HEK293 (cell line): ENCODE measurements around the gene TLR9.

ENCODE experiments used
- CTCF ChIA-PET: fragments of 350-600 bp; formaldehyde crosslinking; extraction: SDS; loops from one replicate; lab custom pipeline; 2021; ENCODE audit warnings: antibody characterized with exemption; lab: Yijun Ruan, JAX
- POLR2A ChIA-PET: fragments of 300-600 bp; formaldehyde crosslinking; extraction: SDS; loops from one replicate; lab custom pipeline; 2020; ENCODE audit warnings: antibody characterized with exemption, inconsistent platforms; lab: Yijun Ruan, JAX
- H3K27ac ChIP-seq: fragments of 200-500 bp; sonication (Bioruptor generic); 2 replicates; pipeline ENCODE4 v1.5.1; 2014; ENCODE audit warnings: low read depth, low read length, control low read depth, inconsistent platforms; ENCODE audit errors: extremely low read depth
- H3K36me3 ChIP-seq, 2 experiments: fragments of 200-500 bp in 1 of 2; sonication (Bioruptor generic) in 1 of 2; 1 replicate in 1 of 2; 2 replicates in 1 of 2; pipeline ENCODE4 v1.5.1; 2014 to 2017; ENCODE audit warnings: inconsistent platforms in 2 of 2, low read length in 2 of 2; ENCODE audit not compliant: control insufficient read depth in 2 of 2, insufficient read depth in 1 of 2
- H3K4me1 ChIP-seq: fragments of 200-500 bp; sonication (Bioruptor generic); 2 replicates; pipeline ENCODE4 v1.5.1; 2014; ENCODE audit warnings: mild to moderate bottlenecking, low read length, inconsistent platforms; ENCODE audit not compliant: control insufficient read depth, insufficient read depth
- H3K4me3 ChIP-seq: 2 replicates; pipeline ENCODE4 v1.5.1; 2011; ENCODE audit warnings: low read depth, mild to moderate bottlenecking, control low read depth, low read length, moderate library complexity
- H3K9me3 ChIP-seq: fragments of 200-500 bp; sonication (Bioruptor generic); 2 replicates; pipeline ENCODE4 v1.5.1; 2014; ENCODE audit warnings: low read depth, low read length, inconsistent platforms; ENCODE audit not compliant: control insufficient read depth, insufficient read depth
- BCL11B ChIP-seq: fragments of 450-650 bp; formaldehyde crosslinking; IDR thresholded peaks from 2 replicates; pipeline ENCODE4 v1.5.1; 2016; ENCODE audit warnings: low read depth, missing biosample characterization, missing genetic modification characterization
- KLF1 ChIP-seq: fragments of 450-650 bp; formaldehyde crosslinking; IDR thresholded peaks from 2 replicates; pipeline ENCODE4 v1.5.1; 2016; ENCODE audit warnings: missing biosample characterization, missing genetic modification characterization
- RBAK ChIP-seq: fragments of 450-650 bp; formaldehyde crosslinking; IDR thresholded peaks from 2 replicates; pipeline ENCODE4 v1.5.1; 2016; ENCODE audit warnings: missing biosample characterization, missing genetic modification characterization
- YY2 ChIP-seq: fragments of 450-650 bp; formaldehyde crosslinking; IDR thresholded peaks from 2 replicates; pipeline ENCODE4 v1.5.1; 2016; ENCODE audit warnings: missing biosample characterization, missing genetic modification characterization
- ZBTB17 ChIP-seq: fragments of 450-650 bp; formaldehyde crosslinking; IDR thresholded peaks from 2 replicates; pipeline ENCODE4 v1.5.1; 2016; ENCODE audit warnings: missing biosample characterization, missing genetic modification characterization
- ZNF16 ChIP-seq: fragments of 450-650 bp; formaldehyde crosslinking; IDR thresholded peaks from 2 replicates; pipeline ENCODE4 v1.5.1; 2016; ENCODE audit warnings: low read depth, missing biosample characterization, missing genetic modification characterization
- ZNF214 ChIP-seq: fragments of 450-650 bp; formaldehyde crosslinking; IDR thresholded peaks from 2 replicates; pipeline ENCODE4 v1.5.1; 2017; ENCODE audit warnings: missing biosample characterization, mild to moderate bottlenecking, missing genetic modification characterization, borderline replicate concordance
- ZNF221 ChIP-seq: fragments of 450-650 bp; formaldehyde crosslinking; IDR thresholded peaks from 2 replicates; pipeline ENCODE4 v1.5.1; 2017; ENCODE audit warnings: missing biosample characterization, missing genetic modification characterization, borderline replicate concordance
- ZNF23 ChIP-seq: fragments of 450-650 bp; formaldehyde crosslinking; IDR thresholded peaks from 2 replicates; pipeline ENCODE4 v1.5.1; 2016; ENCODE audit warnings: missing biosample characterization, missing genetic modification characterization, borderline replicate concordance
- ZNF248 ChIP-seq: fragments of 450-650 bp; formaldehyde crosslinking; IDR thresholded peaks from 2 replicates; pipeline ENCODE4 v1.5.1; 2017; ENCODE audit warnings: missing biosample characterization, missing genetic modification characterization
- ZNF311 ChIP-seq: fragments of 450-650 bp; formaldehyde crosslinking; IDR thresholded peaks from 2 replicates; pipeline ENCODE4 v1.5.1; 2017; ENCODE audit warnings: missing biosample characterization, missing genetic modification characterization, borderline replicate concordance
- ZNF341 ChIP-seq: fragments of 450-650 bp; formaldehyde crosslinking; IDR thresholded peaks from 2 replicates; pipeline ENCODE4; 2016; ENCODE audit warnings: low read depth, missing biosample characterization, missing genetic modification characterization
- ZNF433 ChIP-seq: fragments of 450-650 bp; formaldehyde crosslinking; IDR thresholded peaks from 2 replicates; pipeline ENCODE4 v1.5.1; 2016; ENCODE audit warnings: missing biosample characterization, missing genetic modification characterization, low read depth
- ZNF555 ChIP-seq: fragments of 450-650 bp; formaldehyde crosslinking; conservative IDR thresholded peaks from 2 replicates; pipeline ENCODE4 v1.5.1; 2017; ENCODE audit warnings: missing biosample characterization, mild to moderate bottlenecking, missing genetic modification characterization, inconsistent platforms
- ZNF610 ChIP-seq: fragments of 450-650 bp; formaldehyde crosslinking; IDR thresholded peaks from 2 replicates; pipeline ENCODE4 v1.5.1; 2016; ENCODE audit warnings: missing biosample characterization, missing genetic modification characterization, borderline replicate concordance
- ZNF626 ChIP-seq: fragments of 450-650 bp; sonication (Bioruptor Pico); formaldehyde crosslinking; IDR thresholded peaks from 2 replicates; pipeline ENCODE4 v1.5.1; 2018; ENCODE audit warnings: missing biosample characterization, missing genetic modification characterization, inconsistent platforms
- ZNF629 ChIP-seq: fragments of 450-650 bp; formaldehyde crosslinking; IDR thresholded peaks from 2 replicates; pipeline ENCODE4 v1.5.1; 2017; ENCODE audit warnings: missing biosample characterization, missing genetic modification characterization
- ZNF670 ChIP-seq: fragments of 450-650 bp; formaldehyde crosslinking; IDR thresholded peaks from 2 replicates; pipeline ENCODE4 v1.5.1; 2016; ENCODE audit warnings: missing biosample characterization, missing genetic modification characterization, low read depth
- ZNF677 ChIP-seq: fragments of 450-650 bp; IDR thresholded peaks from 2 replicates; pipeline ENCODE4 v1.5.0; 2018; ENCODE audit warnings: missing biosample characterization, mild to moderate bottlenecking, missing genetic modification characterization, moderate library complexity
- ZNF701 ChIP-seq: fragments of 450-650 bp; formaldehyde crosslinking; IDR thresholded peaks from 2 replicates; pipeline ENCODE4 v1.5.1; 2016; ENCODE audit warnings: missing biosample characterization, missing genetic modification characterization
- ZNF830 ChIP-seq: fragments of 450-650 bp; IDR thresholded peaks from 2 replicates; pipeline ENCODE4 v1.5.0; 2018; ENCODE audit warnings: missing biosample characterization, missing genetic modification characterization, low read depth, mild to moderate bottlenecking, moderate library complexity
- ZSCAN30 ChIP-seq: fragments of 450-650 bp; IDR thresholded peaks from 2 replicates; pipeline ENCODE4 v1.5.1; 2018; ENCODE audit warnings: missing biosample characterization, mild to moderate bottlenecking, missing genetic modification characterization, moderate library complexity
- TF ChIP-seq, protein P1 (sequence below): fragments of 450-650 bp; formaldehyde crosslinking; IDR thresholded peaks from 2 replicates; pipeline ENCODE4 v1.5.1; 2017; ENCODE audit warnings: missing biosample characterization, missing genetic modification characterization
- TF ChIP-seq, protein P2 (sequence below): fragments of 450-650 bp; IDR thresholded peaks from 2 replicates; pipeline ENCODE4 v1.5.1; 2018; ENCODE audit warnings: missing biosample characterization, mild to moderate bottlenecking, missing genetic modification characterization
- TF ChIP-seq, protein P3 (sequence below): fragments of 450-650 bp; formaldehyde crosslinking; IDR thresholded peaks from 2 replicates; pipeline ENCODE4 v1.5.1; 2016; ENCODE audit warnings: missing biosample characterization, missing genetic modification characterization
- TF ChIP-seq, protein P4 (sequence below): fragments of 450-650 bp; formaldehyde crosslinking; IDR thresholded peaks from 2 replicates; pipeline ENCODE4 v1.5.1; 2016; ENCODE audit warnings: missing biosample characterization, missing genetic modification characterization
- TF ChIP-seq, protein P5 (sequence below): fragments of 450-650 bp; formaldehyde crosslinking; IDR thresholded peaks from 2 replicates; pipeline ENCODE4 v1.5.1; 2017; ENCODE audit warnings: missing biosample characterization, missing genetic modification characterization
- TF ChIP-seq, protein P6 (sequence below): fragments of 450-650 bp; formaldehyde crosslinking; IDR thresholded peaks from 2 replicates; pipeline ENCODE4 v1.5.1; 2016; ENCODE audit warnings: missing biosample characterization, missing genetic modification characterization

Gene TLR9

DNA sequence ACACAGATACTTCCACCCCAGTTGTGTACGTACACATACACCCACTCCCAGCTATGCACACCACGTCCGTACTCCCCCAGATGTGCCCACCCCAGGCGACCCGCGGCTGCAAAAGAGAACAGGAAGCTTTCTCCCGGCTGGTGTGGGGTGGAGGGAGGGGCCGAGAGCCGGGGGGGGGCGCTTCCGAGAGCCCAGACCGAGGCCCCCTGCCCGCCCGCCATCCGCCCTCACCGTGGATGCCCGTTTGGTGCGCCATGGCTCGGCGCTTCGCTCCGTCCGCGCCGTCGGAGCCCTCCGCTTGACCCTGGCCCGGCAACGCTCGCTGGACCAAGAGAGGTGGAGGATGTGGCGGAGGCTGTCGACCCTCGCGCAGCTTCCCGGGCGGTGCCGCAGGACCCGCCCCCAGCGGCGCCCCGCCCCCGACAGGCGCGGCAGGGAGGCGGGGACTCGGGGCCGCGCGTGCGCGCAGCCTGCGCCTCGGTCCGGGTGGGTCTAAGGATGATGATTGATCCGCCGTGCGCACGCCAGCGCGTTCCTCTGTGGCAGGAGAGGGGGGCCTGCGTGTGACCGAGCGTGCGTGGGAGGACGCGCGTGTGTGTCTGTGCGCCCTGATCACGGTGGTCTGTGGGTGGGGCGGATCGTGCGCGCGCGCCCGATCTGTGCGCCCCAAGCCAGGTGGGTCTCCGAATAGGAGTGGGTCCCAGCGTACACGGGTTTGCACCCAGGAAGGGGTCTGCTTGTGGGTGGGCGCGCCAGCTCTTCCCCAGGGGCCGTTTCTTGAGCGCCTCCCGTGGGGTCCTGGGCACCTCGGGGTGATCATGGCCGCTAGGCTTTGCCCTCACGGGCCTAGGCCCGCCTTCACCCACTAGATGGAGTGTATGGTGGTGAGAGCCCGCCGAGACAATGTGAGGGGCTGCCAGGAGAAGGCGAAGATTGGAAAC is 13.6 kb upstream of the TLR9 start, which contains the start of gene TWF2:
Gene TWF2, minus strand, starts transcription at position 398 of the 941 bp plus-strand sequence. Its CDS starts 142 bp downstream, at position 256.
- Histone ChIP-seq H3K9me3 (no peaks in the 10 kb centered on the region), H3K4me1 (no peaks in the 10 kb centered on the region), H3K4me3 (peak within 1 kb of the TSS; percentile 95), H3K27ac (peak within 1 kb of the TSS; percentile 73; the same call in 1 of the 2 replicates), H3K36me3 (peaks cover 0 to 12% of the 10 kb centered on the region in 2 experiments; a peak in 1 of 3 replicates)
- POLR2A ChIA-PET, result interaction anchor here (0.5 to 2.6 kb wide), 6 partner anchors 8 to 288 kb away, joined by 3 to 14 read pairs (median 4); partner anchors contain the start of gene WDR82
- CTCF ChIA-PET, result interaction anchor here (1.1 to 1.6 kb wide), 5 partner anchors 10 to 100 kb away, joined by 3 to 6 read pairs (median 5); no protein-coding TSS in a partner anchor
- no peak for TF ChIP-seq ZNF23 (tag by site-specific recombination)
- TF ChIP-seq, protein P1, sequence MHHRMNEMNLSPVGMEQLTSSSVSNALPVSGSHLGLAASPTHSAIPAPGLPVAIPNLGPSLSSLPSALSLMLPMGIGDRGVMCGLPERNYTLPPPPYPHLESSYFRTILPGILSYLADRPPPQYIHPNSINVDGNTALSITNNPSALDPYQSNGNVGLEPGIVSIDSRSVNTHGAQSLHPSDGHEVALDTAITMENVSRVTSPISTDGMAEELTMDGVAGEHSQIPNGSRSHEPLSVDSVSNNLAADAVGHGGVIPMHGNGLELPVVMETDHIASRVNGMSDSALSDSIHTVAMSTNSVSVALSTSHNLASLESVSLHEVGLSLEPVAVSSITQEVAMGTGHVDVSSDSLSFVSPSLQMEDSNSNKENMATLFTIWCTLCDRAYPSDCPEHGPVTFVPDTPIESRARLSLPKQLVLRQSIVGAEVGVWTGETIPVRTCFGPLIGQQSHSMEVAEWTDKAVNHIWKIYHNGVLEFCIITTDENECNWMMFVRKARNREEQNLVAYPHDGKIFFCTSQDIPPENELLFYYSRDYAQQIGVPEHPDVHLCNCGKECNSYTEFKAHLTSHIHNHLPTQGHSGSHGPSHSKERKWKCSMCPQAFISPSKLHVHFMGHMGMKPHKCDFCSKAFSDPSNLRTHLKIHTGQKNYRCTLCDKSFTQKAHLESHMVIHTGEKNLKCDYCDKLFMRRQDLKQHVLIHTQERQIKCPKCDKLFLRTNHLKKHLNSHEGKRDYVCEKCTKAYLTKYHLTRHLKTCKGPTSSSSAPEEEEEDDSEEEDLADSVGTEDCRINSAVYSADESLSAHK (tag by site-specific recombination), result no peak; the same call in 1 of the 2 replicates
- no peak for TF ChIP-seq ZNF626
- TF ChIP-seq ZBTB17 (tag by site-specific recombination), result no peak
- no peak for TF ChIP-seq ZNF830 (tag by site-specific recombination)
- no peak for TF ChIP-seq BCL11B (tag by site-specific recombination)
- TF ChIP-seq, protein P2, sequence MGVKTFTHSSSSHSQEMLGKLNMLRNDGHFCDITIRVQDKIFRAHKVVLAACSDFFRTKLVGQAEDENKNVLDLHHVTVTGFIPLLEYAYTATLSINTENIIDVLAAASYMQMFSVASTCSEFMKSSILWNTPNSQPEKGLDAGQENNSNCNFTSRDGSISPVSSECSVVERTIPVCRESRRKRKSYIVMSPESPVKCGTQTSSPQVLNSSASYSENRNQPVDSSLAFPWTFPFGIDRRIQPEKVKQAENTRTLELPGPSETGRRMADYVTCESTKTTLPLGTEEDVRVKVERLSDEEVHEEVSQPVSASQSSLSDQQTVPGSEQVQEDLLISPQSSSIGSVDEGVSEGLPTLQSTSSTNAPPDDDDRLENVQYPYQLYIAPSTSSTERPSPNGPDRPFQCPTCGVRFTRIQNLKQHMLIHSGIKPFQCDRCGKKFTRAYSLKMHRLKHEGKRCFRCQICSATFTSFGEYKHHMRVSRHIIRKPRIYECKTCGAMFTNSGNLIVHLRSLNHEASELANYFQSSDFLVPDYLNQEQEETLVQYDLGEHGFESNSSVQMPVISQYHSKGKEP (tag by site-specific recombination), result no peak
- TF ChIP-seq, protein P3, sequence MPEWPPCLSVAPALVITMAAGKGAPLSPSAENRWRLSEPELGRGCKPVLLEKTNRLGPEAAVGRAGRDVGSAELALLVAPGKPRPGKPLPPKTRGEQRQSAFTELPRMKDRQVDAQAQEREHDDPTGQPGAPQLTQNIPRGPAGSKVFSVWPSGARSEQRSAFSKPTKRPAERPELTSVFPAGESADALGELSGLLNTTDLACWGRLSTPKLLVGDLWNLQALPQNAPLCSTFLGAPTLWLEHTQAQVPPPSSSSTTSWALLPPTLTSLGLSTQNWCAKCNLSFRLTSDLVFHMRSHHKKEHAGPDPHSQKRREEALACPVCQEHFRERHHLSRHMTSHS, result no peak
- no peak for TF ChIP-seq ZNF610
- no peak for TF ChIP-seq ZNF248
- no peak for TF ChIP-seq ZNF629 (tag by site-specific recombination)
- no peak for TF ChIP-seq KLF1
- no peak for TF ChIP-seq ZSCAN30
- TF ChIP-seq RBAK (tag by site-specific recombination), result no peak
- TF ChIP-seq ZNF221 (tag by site-specific recombination), result no peak
- no peak for TF ChIP-seq ZNF555 (tag by site-specific recombination)
- TF ChIP-seq YY2 (tag by site-specific recombination), result no peak
- TF ChIP-seq, protein P4, sequence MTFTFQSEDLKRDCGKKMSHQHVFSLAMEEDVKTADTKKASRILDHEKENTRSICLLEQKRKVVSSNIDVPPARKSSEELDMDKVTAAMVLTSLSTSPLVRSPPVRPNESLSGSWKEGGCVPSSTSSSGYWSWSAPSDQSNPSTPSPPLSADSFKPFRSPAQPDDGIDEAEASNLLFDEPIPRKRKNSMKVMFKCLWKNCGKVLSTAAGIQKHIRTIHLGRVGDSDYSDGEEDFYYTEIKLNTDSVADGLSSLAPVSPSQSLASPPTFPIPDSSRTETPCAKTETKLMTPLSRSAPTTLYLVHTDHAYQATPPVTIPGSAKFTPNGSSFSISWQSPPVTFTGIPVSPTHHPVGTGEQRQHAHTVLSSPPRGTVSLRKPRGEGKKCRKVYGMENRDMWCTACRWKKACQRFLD, result no peak
- TF ChIP-seq ZNF701 (tag by site-specific recombination), result no peak
- no peak for TF ChIP-seq ZNF670 (tag by site-specific recombination)
- TF ChIP-seq, protein P5, sequence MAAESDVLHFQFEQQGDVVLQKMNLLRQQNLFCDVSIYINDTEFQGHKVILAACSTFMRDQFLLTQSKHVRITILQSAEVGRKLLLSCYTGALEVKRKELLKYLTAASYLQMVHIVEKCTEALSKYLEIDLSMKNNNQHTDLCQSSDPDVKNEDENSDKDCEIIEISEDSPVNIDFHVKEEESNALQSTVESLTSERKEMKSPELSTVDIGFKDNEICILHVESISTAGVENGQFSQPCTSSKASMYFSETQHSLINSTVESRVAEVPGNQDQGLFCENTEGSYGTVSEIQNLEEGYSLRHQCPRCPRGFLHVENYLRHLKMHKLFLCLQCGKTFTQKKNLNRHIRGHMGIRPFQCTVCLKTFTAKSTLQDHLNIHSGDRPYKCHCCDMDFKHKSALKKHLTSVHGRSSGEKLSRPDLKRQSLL (tag by site-specific recombination), result no peak
- no peak for TF ChIP-seq ZNF677 (tag by site-specific recombination)
- no peak for TF ChIP-seq ZNF214
- TF ChIP-seq, protein P6, sequence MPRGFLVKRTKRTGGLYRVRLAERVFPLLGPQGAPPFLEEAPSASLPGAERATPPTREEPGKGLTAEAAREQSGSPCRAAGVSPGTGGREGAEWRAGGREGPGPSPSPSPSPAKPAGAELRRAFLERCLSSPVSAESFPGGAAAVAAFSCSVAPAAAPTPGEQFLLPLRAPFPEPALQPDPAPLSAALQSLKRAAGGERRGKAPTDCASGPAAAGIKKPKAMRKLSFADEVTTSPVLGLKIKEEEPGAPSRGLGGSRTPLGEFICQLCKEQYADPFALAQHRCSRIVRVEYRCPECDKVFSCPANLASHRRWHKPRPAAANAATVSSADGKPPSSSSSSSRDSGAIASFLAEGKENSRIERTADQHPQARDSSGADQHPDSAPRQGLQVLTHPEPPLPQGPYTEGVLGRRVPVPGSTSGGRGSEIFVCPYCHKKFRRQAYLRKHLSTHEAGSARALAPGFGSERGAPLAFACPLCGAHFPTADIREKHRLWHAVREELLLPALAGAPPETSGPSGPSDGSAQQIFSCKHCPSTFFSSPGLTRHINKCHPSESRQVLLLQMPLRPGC (tag by site-specific recombination), result no peak
- no peak for TF ChIP-seq ZNF16 (tag by site-specific recombination)
- TF ChIP-seq ZNF341 (tag by site-specific recombination), result peak; percentile 45; the same call in 1 of the 2 replicates
- no peak for TF ChIP-seq ZNF433 (tag by site-specific recombination)
- TF ChIP-seq ZNF311 (tag by site-specific recombination), result no peak
